Type B pancreatic cell (in vitro differentiated cells): Measurements from ENCODE around the gene CFAP77. TPM values are rescaled to one million over a fixed set of nuclear protein-coding genes. Genes with fewer than 3 reads are reported as not detected.

Experiments
- DNase-seq: peaks from one replicate; pipeline ENCODE4 v3.0.0; 2021; ENCODE audit warnings: mixed read lengths; ENCODE audit not compliant: unreplicated experiment; ENCODE audit errors: extremely low spot score
- H3K27ac Mint-ChIP-seq: 2 replicates; pipeline ENCODE4 v1.8.0; 2021; ENCODE audit warnings: mild to moderate bottlenecking, mixed read lengths
- H3K27me3 Mint-ChIP-seq: 2 replicates; pipeline ENCODE4 v1.8.0; 2021; ENCODE audit warnings: mixed read lengths
- H3K36me3 Mint-ChIP-seq: 2 replicates; pipeline ENCODE4 v1.8.0; 2021; ENCODE audit warnings: mixed read lengths
- H3K4me1 Mint-ChIP-seq: one replicate; pipeline ENCODE4 v1.8.0; 2021; ENCODE audit warnings: mixed read lengths; ENCODE audit not compliant: unreplicated experiment
- H3K4me3 Mint-ChIP-seq: 2 replicates; pipeline ENCODE4 v1.8.0; 2021; ENCODE audit warnings: mild to moderate bottlenecking, mixed read lengths
- H3K9me3 Mint-ChIP-seq: 2 replicates; pipeline ENCODE4 v1.8.0; 2021; ENCODE audit warnings: mixed read lengths
- CTCF ChIP-seq: fragments of 200-600 bp; sonication (generic); conservative IDR thresholded peaks from 2 replicates; pipeline ENCODE4 v1.5.0; 2021; ENCODE audit warnings: antibody characterized with exemption, mild to moderate bottlenecking
- total RNA-seq: library from RNA; stranded (reverse); gene quantifications from 2 replicates; pipeline ENCODE4 v1.2.1, GENCODE V29; 2021; ENCODE audit warnings: low replicate concordance

Gene CFAP77
- total RNA-seq, 1 donor from 2014 or later: 1.5 TPM

- Mint-ChIP-seq H3K27ac (no peak overlapping the region), H3K4me3 (no peak overlapping the region), H3K36me3 (peaks cover 28% of the 10 kb centered on the region), H3K27me3 (no peaks in the 10 kb centered on the region), H3K9me3 (no peaks in the 10 kb centered on the region), H3K4me1 (no peaks in the 10 kb centered on the region)
- no peak for DNase-seq
- TF ChIP-seq CTCF: no peak
Measured at GRCh38 chr9:132600326-132600984, 190.4 kb downstream of the CFAP77 start.

GRCh38 chr9:132602207-132602606 is 192.2 kb downstream of the CFAP77 start:
- TF ChIP-seq CTCF: no peak
- Mint-ChIP-seq H3K4me1 (no peaks in the 10 kb centered on the region), H3K4me3 (no peak overlapping the region), H3K9me3 (no peaks in the 10 kb centered on the region), H3K27me3 (no peaks in the 10 kb centered on the region), H3K36me3 (peaks cover 29% of the 10 kb centered on the region), H3K27ac (no peak overlapping the region)
- no peak for DNase-seq

GRCh38 chr9:132605387-132605786 is 195.4 kb downstream of the CFAP77 start:
- Mint-ChIP-seq H3K27ac (no peak overlapping the region), H3K36me3 (peaks cover 31% of the 10 kb centered on the region), H3K9me3 (no peaks in the 10 kb centered on the region), H3K4me1 (no peaks in the 10 kb centered on the region), H3K27me3 (no peaks in the 10 kb centered on the region), H3K4me3 (no peak overlapping the region)
- TF ChIP-seq CTCF: no peak
- DNase-seq: no peak

- Mint-ChIP-seq H3K36me3 (peaks cover 26% of the 10 kb centered on the region), H3K4me1 (no peaks in the 10 kb centered on the region), H3K27me3 (no peaks in the 10 kb centered on the region), H3K9me3 (no peaks in the 10 kb centered on the region), H3K4me3 (no peak overlapping the region), H3K27ac (no peak overlapping the region)
- no peak for TF ChIP-seq CTCF
- no peak for DNase-seq
Measured at GRCh38 chr9:132606066-132606465, 196.1 kb downstream of the CFAP77 start.

- DNase-seq: no peak
- no peaks in the 10 kb centered on the region for H3K4me1 Mint-ChIP-seq
- no peak overlapping the region for H3K4me3 Mint-ChIP-seq
- no peaks in the 10 kb centered on the region for H3K9me3 Mint-ChIP-seq
- TF ChIP-seq CTCF: no peak
- no peaks in the 10 kb centered on the region for H3K27me3 Mint-ChIP-seq
- H3K36me3 Mint-ChIP-seq: peaks cover 26% of the 10 kb centered on the region
- no peak overlapping the region for H3K27ac Mint-ChIP-seq
Measured at GRCh38 chr9:132609184-132609583, 199.2 kb downstream of the CFAP77 start.
